Measurements from ENCODE around the gene HADHB.
"Not testable (repeated sequence)": the region's sequence is repeated elsewhere in the genome, so short reads cannot be mapped to it uniquely, and the experiment has no call there.

The HADHB gene

GRCh38 chr2:26255759-26256384 lies 11.1 kb downstream of the HADHB start:
- peaks cover 8 to 28% (median 18%) of the 10 kb centered on the region in 4 experiments for H3K36me3 ChIP-seq (ENCODE audit: control insufficient read depth in 4 of 4, insufficient read depth in 4 of 4, low read length in 3 of 4)
- peaks cover 0 to 14% (median 8%) of the 10 kb centered on the region in 4 experiments for H3K4me1 ChIP-seq (ENCODE audit: control extremely low read depth in 1 of 4, control insufficient read depth in 4 of 4, insufficient read depth in 4 of 4, low read length in 3 of 4)
- H3K4me3 ChIP-seq (ENCODE audit: control insufficient read depth in 1 of 7, extremely low read depth in 1 of 7, insufficient read depth in 4 of 7, low read depth in 2 of 7, low read length in 6 of 7), result peak overlapping the region in 1 of 7 experiments; percentile 10
- DNase-seq, result peak; percentile 25 to 74 (median 58)
- 0% methylated on average over 1 of the region's 3 CpGs for WGBS (ENCODE audit: insufficient coverage)
- no peaks in the 10 kb centered on the region for H3K27me3 ChIP-seq (replicated peaks in 2 of 5; ENCODE audit: control insufficient read depth in 4 of 5, insufficient read depth in 5 of 5, low read length in 4 of 5)
- no peaks in the 10 kb centered on the region for H3K9me3 ChIP-seq (ENCODE audit: control extremely low read depth in 1 of 5, control insufficient read depth in 4 of 5, insufficient read depth in 2 of 5, low read depth in 1 of 5, low read length in 4 of 5)
- no peak overlapping the region for H3K27ac ChIP-seq (ENCODE audit: insufficient read depth in 1 of 2, low read depth in 1 of 2, low read length in 2 of 2, poor library complexity in 1 of 2, severe bottlenecking in 2 of 2)
- POLR2A ChIA-PET, result interaction anchor here (1.1 kb wide), 2 partner anchors 9 to 11 kb away, joined by 3 to 5 read pairs; partner anchors contain the start of genes HADHA and HADHB
- CTCF ChIA-PET, result interaction anchor here (0.6 to 1.0 kb wide), 2 partner anchors 9 to 272 kb away, joined by 3 to 5 read pairs; no protein-coding TSS in a partner anchor

- not testable (repeated sequence) for DNase-seq; H3K27ac ChIP-seq (ENCODE audit: insufficient read depth in 1 of 2, low read depth in 1 of 2, low read length in 2 of 2, poor library complexity in 1 of 2, severe bottlenecking in 2 of 2); H3K9me3 ChIP-seq (ENCODE audit: control extremely low read depth in 1 of 5, control insufficient read depth in 4 of 5, insufficient read depth in 2 of 5, low read depth in 1 of 5, low read length in 4 of 5); H3K4me3 ChIP-seq (ENCODE audit: control insufficient read depth in 1 of 7, extremely low read depth in 1 of 7, insufficient read depth in 4 of 7, low read depth in 2 of 7, low read length in 6 of 7); H3K27me3 ChIP-seq (replicated peaks in 2 of 5; ENCODE audit: control insufficient read depth in 4 of 5, insufficient read depth in 5 of 5, low read length in 4 of 5)
- H3K36me3 ChIP-seq (ENCODE audit: control insufficient read depth in 4 of 4, insufficient read depth in 4 of 4, low read length in 3 of 4), result peaks cover 10 to 36% (median 26%) of the 10 kb centered on the region in 4 experiments
- H3K4me1 ChIP-seq (ENCODE audit: control extremely low read depth in 1 of 4, control insufficient read depth in 4 of 4, insufficient read depth in 4 of 4, low read length in 3 of 4), result peaks cover 0 to 14% (median 8%) of the 10 kb centered on the region in 4 experiments
- POLR2A ChIA-PET, result interaction anchor here (0.7 kb wide), 1 partner anchor 63 kb away, joined by 3 read pairs; no protein-coding TSS in a partner anchor
- 93% methylated on average over 8 of the region's 8 CpGs for WGBS (ENCODE audit: insufficient coverage)
- CTCF ChIA-PET, result interaction anchor here (1.0 to 1.9 kb wide), 2 partner anchors 12 to 15 kb away, joined by 4 to 8 read pairs; partner anchors contain the start of gene HADHA
Measured at GRCh38 chr2:26258836-26259235, 14.1 kb downstream of the HADHB start.

GRCh38 chr2:26268213-26268612 lies 23.5 kb downstream of the HADHB start:
- CTCF ChIA-PET, result no interaction called here
- DNase-seq, result no peak

DNA sequence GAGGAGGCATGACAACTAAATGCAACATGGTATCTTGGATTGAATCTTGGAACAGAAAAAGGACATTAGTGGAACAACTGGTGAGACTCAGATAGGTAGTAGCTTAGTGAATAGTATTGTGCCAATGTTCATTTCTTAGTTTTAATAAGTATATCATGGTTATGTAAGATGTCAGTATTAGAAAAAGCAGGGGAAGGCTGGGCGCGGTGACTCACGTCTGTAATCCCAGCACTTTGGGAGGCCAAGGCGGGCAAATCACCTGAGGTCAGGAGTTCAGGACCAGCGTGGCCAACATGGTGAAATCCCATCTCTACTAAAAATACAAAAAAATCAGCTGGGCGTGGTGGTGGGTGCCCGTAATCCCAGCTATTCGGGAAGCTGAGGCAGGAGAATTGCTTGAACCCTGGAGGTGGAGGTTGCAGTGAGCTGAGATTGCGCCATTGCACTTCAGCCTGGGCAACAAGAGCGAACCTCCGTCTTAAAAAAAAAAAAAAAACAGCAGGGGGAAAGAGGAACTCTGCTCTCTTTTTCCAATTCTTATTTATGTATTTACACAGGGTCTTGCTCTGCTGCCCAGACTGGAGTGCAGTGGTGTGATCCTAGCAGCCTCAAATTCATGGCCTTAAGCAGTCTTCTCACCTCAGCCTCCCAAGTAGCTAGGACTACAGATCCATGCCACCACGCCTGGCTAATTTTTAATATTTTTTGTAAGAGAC lies 24.1 kb downstream of the HADHB start:
- H3K27ac ChIP-seq (ENCODE audit: insufficient read depth in 1 of 2, low read depth in 1 of 2, low read length in 2 of 2, poor library complexity in 1 of 2, severe bottlenecking in 2 of 2); H3K4me3 ChIP-seq (ENCODE audit: control insufficient read depth in 1 of 7, extremely low read depth in 1 of 7, insufficient read depth in 4 of 7, low read depth in 2 of 7, low read length in 6 of 7); H3K9me3 ChIP-seq (ENCODE audit: control extremely low read depth in 1 of 5, control insufficient read depth in 4 of 5, insufficient read depth in 2 of 5, low read depth in 1 of 5, low read length in 4 of 5); H3K27me3 ChIP-seq (replicated peaks in 2 of 5; ENCODE audit: control insufficient read depth in 4 of 5, insufficient read depth in 5 of 5, low read length in 4 of 5); H3K4me1 ChIP-seq (ENCODE audit: control extremely low read depth in 1 of 4, control insufficient read depth in 4 of 4, insufficient read depth in 4 of 4, low read length in 3 of 4); DNase-seq; POLR2A ChIA-PET: not testable (repeated sequence)
- H3K36me3 ChIP-seq (ENCODE audit: control insufficient read depth in 4 of 4, insufficient read depth in 4 of 4, low read length in 3 of 4), result peaks cover 6 to 17% (median 11%) of the 10 kb centered on the region in 4 experiments
- CTCF ChIA-PET, result interaction anchor here (1.2 kb wide), 1 partner anchor 17 kb away, joined by 5 read pairs; no protein-coding TSS in a partner anchor
- WGBS (ENCODE audit: insufficient coverage), result 85% methylated on average over 5 of the region's 12 CpGs

More at GRCh38 chr2:26268213-26268612, 23.5 kb downstream of the HADHB start:
- no peaks in the 10 kb centered on the region for H3K9me3 ChIP-seq (ENCODE audit: control extremely low read depth in 1 of 5, control insufficient read depth in 4 of 5, insufficient read depth in 2 of 5, low read depth in 1 of 5, low read length in 4 of 5)
- no peak overlapping the region for H3K4me3 ChIP-seq (ENCODE audit: control insufficient read depth in 1 of 7, extremely low read depth in 1 of 7, insufficient read depth in 4 of 7, low read depth in 2 of 7, low read length in 6 of 7)
- no peak overlapping the region for H3K27ac ChIP-seq (ENCODE audit: insufficient read depth in 1 of 2, low read depth in 1 of 2, low read length in 2 of 2, poor library complexity in 1 of 2, severe bottlenecking in 2 of 2)
- H3K4me1 ChIP-seq (ENCODE audit: control extremely low read depth in 1 of 4, control insufficient read depth in 4 of 4, insufficient read depth in 4 of 4, low read length in 3 of 4), result no peaks in the 10 kb centered on the region
- POLR2A ChIA-PET, result no interaction called here
- H3K27me3 ChIP-seq (replicated peaks in 2 of 5; ENCODE audit: control insufficient read depth in 4 of 5, insufficient read depth in 5 of 5, low read length in 4 of 5), result no peaks in the 10 kb centered on the region
- WGBS (ENCODE audit: insufficient coverage), result 100% methylated on average over 1 of the region's 4 CpGs
- peaks cover 8 to 20% (median 14%) of the 10 kb centered on the region in 4 experiments for H3K36me3 ChIP-seq (ENCODE audit: control insufficient read depth in 4 of 4, insufficient read depth in 4 of 4, low read length in 3 of 4)

DNA sequence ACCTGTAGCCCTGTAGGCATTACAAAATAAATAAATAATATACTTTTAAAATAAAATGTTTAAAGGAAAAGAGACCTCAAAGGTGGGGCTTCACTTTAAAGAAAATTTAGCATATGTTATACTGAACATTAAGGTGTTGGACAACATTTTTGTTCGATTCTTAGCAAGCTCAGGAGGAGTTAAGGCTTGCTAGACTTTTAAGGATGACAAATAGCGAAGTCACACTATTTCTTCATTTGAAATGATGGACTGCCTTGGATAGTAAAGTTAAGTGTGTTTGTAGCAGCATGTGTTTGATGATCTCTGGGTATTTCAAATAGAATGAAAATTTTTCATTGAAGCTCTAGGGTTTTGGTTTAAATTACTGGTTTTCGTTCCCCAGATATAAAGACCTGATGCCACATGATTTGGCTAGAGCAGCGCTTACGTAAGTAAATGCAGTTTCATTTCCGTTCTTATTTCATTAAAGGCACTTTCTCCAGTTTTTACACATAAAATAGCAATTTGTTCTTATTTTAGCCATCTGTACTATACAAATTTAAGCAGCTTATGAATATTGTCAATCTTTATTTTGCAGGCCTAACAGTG lies 24.9 kb downstream of the HADHB start:
- ChIA-PET CTCF (interaction anchor here (0.9 to 1.2 kb wide), 2 partner anchors 15 to 18 kb away, joined by 3 to 5 read pairs; no protein-coding TSS in a partner anchor), POLR2A (no interaction called here)
- Histone ChIP-seq H3K36me3 (ENCODE audit: control insufficient read depth in 4 of 4, insufficient read depth in 4 of 4, low read length in 3 of 4) (peaks cover 11 to 19% (median 14%) of the 10 kb centered on the region in 4 experiments), H3K9me3 (ENCODE audit: control extremely low read depth in 1 of 5, control insufficient read depth in 4 of 5, insufficient read depth in 2 of 5, low read depth in 1 of 5, low read length in 4 of 5) (no peaks in the 10 kb centered on the region), H3K4me3 (ENCODE audit: control insufficient read depth in 1 of 7, extremely low read depth in 1 of 7, insufficient read depth in 4 of 7, low read depth in 2 of 7, low read length in 6 of 7) (no peak overlapping the region), H3K27ac (ENCODE audit: insufficient read depth in 1 of 2, low read depth in 1 of 2, low read length in 2 of 2, poor library complexity in 1 of 2, severe bottlenecking in 2 of 2) (no peak overlapping the region), H3K4me1 (ENCODE audit: control extremely low read depth in 1 of 4, control insufficient read depth in 4 of 4, insufficient read depth in 4 of 4, low read length in 3 of 4) (no peaks in the 10 kb centered on the region), H3K27me3 (replicated peaks in 2 of 5; ENCODE audit: control insufficient read depth in 4 of 5, insufficient read depth in 5 of 5, low read length in 4 of 5) (no peaks in the 10 kb centered on the region)
- DNase-seq, result no peak
- 100% methylated on average over 3 of the region's 6 CpGs for WGBS (ENCODE audit: insufficient coverage)

DNA sequence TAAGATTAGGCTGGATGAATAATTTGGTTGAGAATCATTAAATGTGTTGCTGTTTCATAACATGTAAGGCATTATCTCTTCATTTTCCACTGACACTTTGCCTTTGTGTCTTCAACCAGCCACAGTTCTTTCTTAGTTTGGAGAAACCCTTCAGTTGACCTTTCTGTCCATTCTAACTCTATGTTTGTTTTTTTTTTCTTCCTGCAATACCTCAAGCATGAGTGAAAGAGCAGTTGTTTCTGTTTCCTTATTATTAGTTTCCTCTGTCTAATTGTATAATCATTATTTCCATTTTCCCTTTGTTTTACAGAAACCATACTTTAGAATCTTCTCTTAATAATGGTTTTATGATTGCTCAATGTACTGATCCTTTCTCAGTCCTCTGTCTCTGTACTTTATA lies 25.6 kb downstream of the HADHB start:
- CTCF ChIA-PET, result interaction anchor here (0.7 to 1.2 kb wide), 2 partner anchors 19 to 814 kb away, joined by 3 to 5 read pairs; no protein-coding TSS in a partner anchor
- POLR2A ChIA-PET, result no interaction called here
- H3K27me3 ChIP-seq (replicated peaks in 2 of 5; ENCODE audit: control insufficient read depth in 4 of 5, insufficient read depth in 5 of 5, low read length in 4 of 5), result no peaks in the 10 kb centered on the region
- H3K27ac ChIP-seq (ENCODE audit: insufficient read depth in 1 of 2, low read depth in 1 of 2, low read length in 2 of 2, poor library complexity in 1 of 2, severe bottlenecking in 2 of 2), result no peak overlapping the region
- DNase-seq, result no peak
- H3K4me3 ChIP-seq (ENCODE audit: control insufficient read depth in 1 of 7, extremely low read depth in 1 of 7, insufficient read depth in 4 of 7, low read depth in 2 of 7, low read length in 6 of 7), result no peak overlapping the region
- peaks cover 11 to 17% (median 14%) of the 10 kb centered on the region in 4 experiments for H3K36me3 ChIP-seq (ENCODE audit: control insufficient read depth in 4 of 4, insufficient read depth in 4 of 4, low read length in 3 of 4)
- H3K4me1 ChIP-seq (ENCODE audit: control extremely low read depth in 1 of 4, control insufficient read depth in 4 of 4, insufficient read depth in 4 of 4, low read length in 3 of 4), result no peaks in the 10 kb centered on the region
- H3K9me3 ChIP-seq (ENCODE audit: control extremely low read depth in 1 of 5, control insufficient read depth in 4 of 5, insufficient read depth in 2 of 5, low read depth in 1 of 5, low read length in 4 of 5), result no peaks in the 10 kb centered on the region
